Body of pancreas (tissue), 4 donors: ENCODE measurements around the gene HID1. TPM values are rescaled to one million over a fixed set of nuclear protein-coding genes. Genes with fewer than 3 reads are reported as not detected.

Experiments
- ATAC-seq: fragments of 150-250 bp; one replicate; pipeline ENCODE4 v1.9.1; 2016
- DNase-seq, 4 donors: peaks; one replicate each; pipeline ENCODE4 v3.0.0-alpha.2; 2019
- H3K27ac ChIP-seq, 4 donors: fragments of 200-600 bp; sonication (generic); 1 replicate in 3 of 4; 2 replicates in 1 of 4; pipeline versions ENCODE4 v1.5.1 to v1.6.1; 2016 to 2019; ENCODE audit warnings: mild to moderate bottlenecking in 1 of 4, mixed read lengths in 1 of 4, moderate library complexity in 1 of 4
- H3K27me3 ChIP-seq, 2 donors: fragments of 200-600 bp; sonication (generic); one replicate each; pipeline ENCODE4 v1.6.0; 2016; ENCODE audit warnings: mild to moderate bottlenecking in 1 of 2
- H3K36me3 ChIP-seq, 2 donors: fragments of 200-600 bp; sonication (generic); replicated peaks in 1 of 2; 2 replicates each; pipeline ENCODE4 v1.5.1; 2016; ENCODE audit warnings: low read depth in 2 of 2; ENCODE audit not compliant: insufficient read depth in 1 of 2
- H3K4me1 ChIP-seq: fragments of 200-600 bp; sonication (generic); one replicate; pipeline ENCODE4 v1.6.0; 2016
- H3K4me3 ChIP-seq, 2 donors: fragments of 200-600 bp; sonication (generic); 1 replicate in 1 of 2; 2 replicates in 1 of 2; pipeline ENCODE4 v1.5.1; 2016 to 2019
- H3K9me3 ChIP-seq, 3 donors: fragments of 200-600 bp; sonication (generic); 1 replicate in 2 of 3; 2 replicates in 1 of 3; pipeline ENCODE4 v1.5.1; 2016
- POLR2A ChIP-seq, 3 donors: fragments of 450-650 bp; IDR thresholded peaks; one replicate each; pipeline ENCODE4 v1.6.1; 2016; ENCODE audit warnings: antibody characterized with exemption in 3 of 3, mild to moderate bottlenecking in 2 of 3
- WGBS, 2 donors: methylation state at CpG; one replicate each; pipeline ENCODE4 v1.1.5; 2017; 5-methylcytosine and 5-hydroxymethylcytosine counted together
- intact Hi-C: fragments of 100-400 bp; cut with DNase I; formaldehyde crosslinking; loops from one replicate; pipeline ENCODE4 v1.15.1; 2023
- total RNA-seq, 2 donors: library from RNA; depleted of rRNA; stranded (reverse); fragments of >200 nt; gene quantifications; one replicate each; pipeline ENCODE4 v1.1.0, GENCODE V29; 2016
- TF ChIP-seq, protein P1 (sequence below), 7 experiments: fragments of 450-650 bp in 4 of 7; fragments of 200-600 bp in 3 of 7; sonication (generic) in 3 of 7; IDR thresholded peaks; one replicate each; pipeline ENCODE4 v1.5.1; 2016 to 2019; ENCODE audit warnings: antibody characterized with exemption in 7 of 7

The HID1 gene
- total RNA-seq, 2 donors from 2014 or later = 157 to 164 TPM

DNA sequence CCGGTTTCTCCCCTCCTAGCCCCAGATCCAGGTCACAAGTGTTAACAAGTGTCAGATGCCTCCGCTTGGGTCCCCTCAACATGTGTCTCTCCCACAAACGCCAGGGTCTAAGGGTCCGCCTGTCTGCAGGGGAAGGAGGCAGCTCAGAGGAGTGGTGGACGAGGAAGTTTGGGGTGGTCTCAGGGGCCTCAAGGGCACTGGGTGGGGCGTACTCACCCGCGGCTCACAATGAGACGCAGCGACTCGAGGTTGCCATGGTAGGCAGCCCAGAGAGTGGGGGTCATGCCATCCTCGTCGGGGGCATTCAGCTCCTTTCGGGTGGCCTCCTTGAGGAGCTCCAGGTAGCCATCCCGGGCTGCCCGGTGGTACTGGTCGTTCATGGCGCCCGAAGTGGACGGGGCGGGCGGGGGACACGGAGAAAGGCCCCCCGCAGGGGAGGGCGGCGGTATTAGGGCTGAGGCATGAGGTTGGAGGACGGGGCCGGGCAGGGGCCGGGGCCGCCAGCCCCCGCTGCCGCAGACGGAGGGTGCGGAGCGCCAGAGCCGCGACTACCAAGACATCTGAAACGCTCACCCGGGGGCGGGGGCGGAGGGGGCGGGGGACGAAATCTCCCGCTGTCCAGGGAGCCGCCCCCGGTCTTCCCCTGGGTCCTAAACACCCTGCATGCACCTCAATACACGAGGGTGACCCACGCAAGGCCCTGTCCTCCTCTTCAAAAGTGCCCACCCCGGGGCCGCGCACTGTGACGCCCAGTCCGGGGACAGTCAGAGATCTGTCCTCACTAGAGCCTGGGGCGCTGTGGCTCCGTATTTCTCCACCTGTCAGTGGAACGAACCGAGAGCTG lies 49.6 kb downstream of the HID1 start, which contains the start of gene USH1G:
TSS of gene USH1G (minus strand) at position 562 of the 844 bp plus-strand sequence. CDS start at position 380, 182 bp downstream.
- no peak within 1 kb of the TSS for H3K27ac ChIP-seq
- no peaks in the 10 kb centered on the region for H3K9me3 ChIP-seq
- peaks cover 28% of the 10 kb centered on the region for H3K4me1 ChIP-seq
- intact Hi-C loops = no loop called here
- DNase-seq = peak in 2 of 4 donors; percentile 28 to 35
- TF ChIP-seq, protein P1, sequence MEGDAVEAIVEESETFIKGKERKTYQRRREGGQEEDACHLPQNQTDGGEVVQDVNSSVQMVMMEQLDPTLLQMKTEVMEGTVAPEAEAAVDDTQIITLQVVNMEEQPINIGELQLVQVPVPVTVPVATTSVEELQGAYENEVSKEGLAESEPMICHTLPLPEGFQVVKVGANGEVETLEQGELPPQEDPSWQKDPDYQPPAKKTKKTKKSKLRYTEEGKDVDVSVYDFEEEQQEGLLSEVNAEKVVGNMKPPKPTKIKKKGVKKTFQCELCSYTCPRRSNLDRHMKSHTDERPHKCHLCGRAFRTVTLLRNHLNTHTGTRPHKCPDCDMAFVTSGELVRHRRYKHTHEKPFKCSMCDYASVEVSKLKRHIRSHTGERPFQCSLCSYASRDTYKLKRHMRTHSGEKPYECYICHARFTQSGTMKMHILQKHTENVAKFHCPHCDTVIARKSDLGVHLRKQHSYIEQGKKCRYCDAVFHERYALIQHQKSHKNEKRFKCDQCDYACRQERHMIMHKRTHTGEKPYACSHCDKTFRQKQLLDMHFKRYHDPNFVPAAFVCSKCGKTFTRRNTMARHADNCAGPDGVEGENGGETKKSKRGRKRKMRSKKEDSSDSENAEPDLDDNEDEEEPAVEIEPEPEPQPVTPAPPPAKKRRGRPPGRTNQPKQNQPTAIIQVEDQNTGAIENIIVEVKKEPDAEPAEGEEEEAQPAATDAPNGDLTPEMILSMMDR (IDR thresholded peaks at IDR 0.05) = no peak
- no peak for TF ChIP-seq POLR2A (IDR thresholded peaks at IDR 0.05)
- no peaks in the 10 kb centered on the region for H3K36me3 ChIP-seq
- peaks cover 0 to 13% of the 10 kb centered on the region in 2 donors for H3K27me3 ChIP-seq
- 6 to 29% methylated on average over 12 to 55 of the region's 57 CpGs for WGBS, 2 donors
- H3K4me3 ChIP-seq = no peak within 1 kb of the TSS
- peak; percentile 24 for ATAC-seq

DNA sequence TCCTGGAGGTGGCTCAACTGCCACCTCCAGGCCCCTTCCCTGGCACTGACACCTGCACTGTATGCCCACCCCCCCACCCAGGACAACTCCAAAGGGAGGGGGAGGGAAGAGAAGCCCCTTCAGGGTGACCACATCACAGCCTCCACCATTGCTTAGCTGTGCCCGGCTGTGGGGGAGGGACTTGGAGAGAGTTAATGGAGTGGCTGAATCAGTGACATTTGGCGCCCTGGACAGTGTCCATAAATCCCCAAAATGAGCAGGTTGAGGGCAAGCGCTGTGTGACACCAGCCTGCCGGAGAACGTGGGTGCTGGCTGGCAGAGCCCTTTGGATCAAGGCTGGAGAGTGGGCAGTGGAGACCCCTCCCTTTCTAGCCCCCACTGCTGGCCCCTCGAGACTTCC lies 50.4 kb downstream of the HID1 start:
- Histone ChIP-seq H3K9me3 (no peaks in the 10 kb centered on the region), H3K36me3 (no peaks in the 10 kb centered on the region), H3K27ac (no peak overlapping the region), H3K4me1 (peaks cover 28% of the 10 kb centered on the region), H3K4me3 (no peak overlapping the region), H3K27me3 (peaks cover 0 to 13% of the 10 kb centered on the region in 2 donors)
- DNase-seq (no peak), ATAC-seq (no peak)
- TF ChIP-seq, protein P1 (IDR thresholded peaks at IDR 0.05) = no peak
- TF ChIP-seq POLR2A (IDR thresholded peaks at IDR 0.05) = no peak
- WGBS, 2 donors = 47 to 58% methylated on average over 5 to 6 of the region's 6 CpGs
- intact Hi-C loops = no loop called here

DNA sequence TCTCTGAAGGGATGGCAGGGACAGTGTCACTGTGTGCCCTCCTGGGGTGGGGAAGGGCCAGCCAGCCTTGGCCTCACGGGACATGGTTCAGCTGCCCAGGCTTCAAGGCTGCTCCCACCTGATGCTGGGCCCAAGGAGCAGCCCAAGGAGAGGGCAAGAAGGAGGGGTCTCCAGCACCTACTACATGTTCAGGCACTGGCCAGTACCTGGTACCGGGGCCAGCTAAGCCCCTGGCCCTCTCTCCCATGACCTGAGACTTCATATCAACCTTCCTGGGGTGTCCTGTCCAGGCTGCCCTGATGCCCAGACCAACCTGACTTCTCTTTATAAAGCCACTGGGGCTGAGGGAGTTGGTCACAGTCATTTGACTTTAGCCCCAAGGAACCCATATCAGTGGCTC lies 50.8 kb downstream of the HID1 start:
- H3K9me3 ChIP-seq = no peaks in the 10 kb centered on the region
- DNase-seq (no peak), ATAC-seq (no peak)
- H3K27ac ChIP-seq = no peak overlapping the region
- no peaks in the 10 kb centered on the region for H3K36me3 ChIP-seq
- H3K27me3 ChIP-seq = peaks cover 0 to 13% of the 10 kb centered on the region in 2 donors
- intact Hi-C loops = no loop called here
- TF ChIP-seq, protein P1 (IDR thresholded peaks at IDR 0.05) = no peak
- no peak for TF ChIP-seq POLR2A (IDR thresholded peaks at IDR 0.05)
- 78% methylated on average over 1 of the region's 2 CpGs; no CpG with 5 or more reads in 1 of the 2 donors for WGBS, 2 donors
- H3K4me1 ChIP-seq = peaks cover 28% of the 10 kb centered on the region
- no peak overlapping the region for H3K4me3 ChIP-seq

DNA sequence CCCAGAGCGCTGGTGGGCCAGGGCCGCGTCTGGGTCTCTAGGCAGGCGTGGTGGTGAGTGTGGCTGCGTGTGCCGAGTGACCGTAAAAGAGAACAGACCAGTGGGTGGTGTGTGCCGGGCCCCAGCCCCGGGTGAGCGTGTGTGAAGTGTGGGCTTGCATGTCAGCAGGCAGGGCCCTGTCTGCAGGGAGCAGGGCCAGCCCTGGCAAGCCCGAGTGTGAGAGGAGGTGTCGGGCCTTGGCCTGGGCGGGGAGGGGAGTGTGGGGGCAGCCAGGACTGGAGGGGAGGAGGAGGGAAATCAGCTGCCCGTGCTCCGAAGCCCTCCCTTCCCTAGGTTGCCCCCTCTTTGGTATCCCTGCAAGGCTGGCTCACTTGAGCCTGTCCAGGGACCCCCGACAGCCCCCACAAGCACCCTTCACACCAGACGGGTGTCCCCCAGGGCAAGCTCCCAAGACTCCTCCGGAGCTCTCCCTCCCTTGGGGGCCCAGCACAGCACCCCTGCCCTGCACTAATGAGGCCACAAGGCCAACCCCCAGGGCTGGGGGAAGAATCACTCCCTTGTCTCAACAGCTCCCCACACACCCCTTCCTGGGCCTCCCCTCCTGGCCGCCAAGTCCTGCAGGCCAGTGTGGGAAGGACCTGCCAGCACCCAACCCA lies 51.4 kb downstream of the HID1 start:
- intact Hi-C loops = no loop called here
- ATAC-seq (no peak), DNase-seq (no peak)
- H3K27me3 ChIP-seq = peaks cover 0 to 13% of the 10 kb centered on the region in 2 donors
- no peak overlapping the region for H3K27ac ChIP-seq
- H3K4me1 ChIP-seq = peaks cover 28% of the 10 kb centered on the region
- 52 to 57% methylated on average over 16 to 17 of the region's 19 CpGs for WGBS, 2 donors
- H3K4me3 ChIP-seq = no peak overlapping the region
- TF ChIP-seq, protein P1 (IDR thresholded peaks at IDR 0.05) = no peak
- TF ChIP-seq POLR2A (IDR thresholded peaks at IDR 0.05) = no peak
- no peaks in the 10 kb centered on the region for H3K9me3 ChIP-seq
- H3K36me3 ChIP-seq = no peaks in the 10 kb centered on the region
